NCI-H2171 treated with DMSO at 0.1 percent for 48 hours (cell line): ENCODE measurements around the gene KTN1.

ENCODE experiments used
- DNase-seq: peaks from one replicate; lab custom pipeline; 2025; lab: John Stamatoyannopoulos, UW

The KTN1 gene

GRCh38 chr14:55577229-55577628 is 2.8 kb upstream of the KTN1 start:
- no peak for DNase-seq

GRCh38 chr14:55578511-55578910 is 1.5 kb upstream of the KTN1 start:
- no peak for DNase-seq

GRCh38 chr14:55580470-55581341 is 699 bp downstream of the KTN1 start:
- DNase-seq = peak; percentile 38

GRCh38 chr14:55581342-55581771 is 1.4 kb downstream of the KTN1 start:
- no peak for DNase-seq

GRCh38 chr14:55582746-55583145 is 2.7 kb downstream of the KTN1 start:
- no peak for DNase-seq

GRCh38 chr14:55583942-55584468 is 4.0 kb downstream of the KTN1 start:
- peak; percentile 59 for DNase-seq

- DNase-seq = no peak
Observed at GRCh38 chr14:55585854-55586253, 5.8 kb downstream of the KTN1 start.

- DNase-seq = no peak
Observed at GRCh38 chr14:55586411-55586810, 6.4 kb downstream of the KTN1 start.

GRCh38 chr14:55587847-55588246 is 7.8 kb downstream of the KTN1 start:
- DNase-seq = no peak

- no peak for DNase-seq
Observed at GRCh38 chr14:55588259-55588699, 8.3 kb downstream of the KTN1 start.

GRCh38 chr14:55589171-55589570 is 9.2 kb downstream of the KTN1 start:
- no peak for DNase-seq

- DNase-seq = no peak
Observed at GRCh38 chr14:55592436-55592835, 12.4 kb downstream of the KTN1 start.

- no peak for DNase-seq
Observed at GRCh38 chr14:55593698-55594097, 13.7 kb downstream of the KTN1 start.

GRCh38 chr14:55599250-55599879 is 19.4 kb downstream of the KTN1 start:
- DNase-seq = peak; percentile 67

- no peak for DNase-seq
Observed at GRCh38 chr14:55600784-55601561, 21.0 kb downstream of the KTN1 start.

GRCh38 chr14:55603401-55603953 is 23.5 kb downstream of the KTN1 start:
- no peak for DNase-seq

- DNase-seq = no peak
Observed at GRCh38 chr14:55604488-55604887, 24.5 kb downstream of the KTN1 start.

GRCh38 chr14:55604900-55605418 is 25.0 kb downstream of the KTN1 start:
- peak; percentile 42 for DNase-seq

- DNase-seq = peak; percentile 20
Observed at GRCh38 chr14:55605793-55606192, 25.8 kb downstream of the KTN1 start.

- no peak for DNase-seq
Observed at GRCh38 chr14:55607386-55607785, 27.4 kb downstream of the KTN1 start.

- DNase-seq = no peak
Observed at GRCh38 chr14:55609681-55610080, 29.7 kb downstream of the KTN1 start.
